LNCAP (cell line): ENCODE data around the gene NID2.

Experiments
- CTCF ChIP-seq: fragments of 450-650 bp; IDR thresholded peaks from 2 replicates; pipeline ENCODE4 v1.5.1; 2017; ENCODE audit warnings: mild to moderate bottlenecking

The NID2 gene

GRCh38 chr14:52106840-52107239 lies 38.0 kb upstream of the NID2 start:
- no peak for TF ChIP-seq CTCF

DNA sequence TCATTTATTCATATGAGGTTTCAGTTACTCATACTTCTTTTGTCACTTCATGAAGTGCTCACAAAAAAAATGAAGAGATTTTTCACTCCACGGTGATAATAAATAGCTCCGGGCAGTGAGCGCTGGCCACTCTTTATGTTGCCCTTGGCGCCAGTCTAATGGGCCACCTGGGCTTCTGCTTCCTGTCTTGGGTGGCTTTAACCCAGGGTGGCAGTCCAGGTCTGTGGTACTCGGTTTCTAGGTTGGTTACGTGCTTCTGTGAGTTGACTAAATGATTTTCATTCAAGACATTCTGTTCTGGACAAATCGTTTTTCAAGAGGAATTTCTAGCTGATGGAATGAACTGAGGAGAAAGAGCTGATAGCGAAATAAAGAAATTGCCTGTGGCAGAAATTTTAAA lies 34.6 kb upstream of the NID2 start:
- no peak for TF ChIP-seq CTCF

- no peak for TF ChIP-seq CTCF
Measured at GRCh38 chr14:52095794-52096193, 26.9 kb upstream of the NID2 start.

DNA sequence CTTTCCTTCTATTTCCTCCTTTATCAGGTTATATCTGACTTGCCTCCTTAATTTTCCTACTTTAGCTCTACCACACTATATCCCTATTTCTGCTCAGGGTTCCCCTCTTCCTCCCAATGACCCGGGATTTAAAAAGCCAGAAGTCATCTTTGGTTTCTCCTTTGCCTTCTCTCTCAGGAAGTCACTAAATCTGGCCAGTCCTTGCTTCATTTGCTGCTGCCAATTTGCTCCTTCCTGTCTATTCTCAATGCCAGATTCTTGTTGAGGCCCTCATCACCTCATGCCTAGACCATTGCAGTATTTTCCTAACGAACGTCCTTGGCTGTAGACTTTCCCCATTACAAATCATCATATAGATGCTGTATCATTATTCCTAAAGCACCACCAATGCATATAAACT lies 26.5 kb upstream of the NID2 start:
- TF ChIP-seq CTCF = no peak

DNA sequence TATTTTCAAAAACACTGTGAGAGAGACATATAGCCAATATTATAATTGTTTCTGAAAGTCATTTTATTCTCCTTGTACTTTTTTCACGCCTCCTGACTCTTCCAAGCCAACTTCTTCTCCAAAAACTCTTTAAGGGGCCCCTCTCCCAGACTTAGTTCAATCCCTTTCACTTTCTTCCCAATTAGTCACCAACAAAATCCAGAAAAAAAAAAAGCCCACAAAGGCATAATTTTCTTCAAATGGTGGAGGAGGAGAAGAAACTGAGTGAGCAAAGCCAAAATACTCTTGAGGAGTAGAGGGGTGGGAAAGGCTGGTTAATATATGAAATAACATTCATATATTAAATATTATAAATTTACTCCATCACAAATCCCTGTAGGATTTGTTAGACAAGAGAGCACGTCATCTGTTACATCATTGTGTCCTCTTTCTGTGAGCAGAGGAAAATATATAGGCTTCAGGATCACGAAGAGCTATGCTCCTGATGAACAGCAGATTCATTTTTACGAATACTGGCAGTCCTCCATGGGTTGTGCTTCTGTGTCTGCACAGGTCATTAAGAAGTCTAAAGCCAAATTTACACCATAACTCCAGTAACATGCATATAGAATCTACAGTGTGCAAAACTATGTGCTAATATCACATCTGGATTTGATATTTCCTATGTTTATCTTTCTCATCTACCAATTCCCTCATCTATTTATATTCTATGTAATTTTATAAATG lies 25.9 kb upstream of the NID2 start:
- no peak for TF ChIP-seq CTCF

DNA sequence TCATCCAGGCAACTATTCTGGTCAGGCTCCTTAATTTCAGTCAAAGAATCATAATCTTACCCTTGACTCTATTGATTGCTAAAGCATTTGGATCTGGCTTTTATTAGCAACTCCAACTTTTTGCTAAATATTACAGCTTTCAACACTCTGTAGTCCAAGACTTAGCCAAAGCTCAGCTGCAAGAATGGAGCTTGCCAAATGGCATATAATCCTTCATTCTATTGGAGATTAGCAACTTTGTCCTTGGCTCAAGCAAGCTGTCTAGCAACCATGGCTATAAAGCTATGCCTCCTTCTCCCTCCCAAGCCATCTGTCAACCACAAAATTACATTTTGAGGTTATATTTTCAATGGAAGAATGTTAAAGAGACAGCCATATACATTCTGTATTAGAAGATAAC lies 23.1 kb upstream of the NID2 start:
- TF ChIP-seq CTCF = no peak

- TF ChIP-seq CTCF = no peak
Measured at GRCh38 chr14:52090936-52091335, 22.1 kb upstream of the NID2 start.

DNA sequence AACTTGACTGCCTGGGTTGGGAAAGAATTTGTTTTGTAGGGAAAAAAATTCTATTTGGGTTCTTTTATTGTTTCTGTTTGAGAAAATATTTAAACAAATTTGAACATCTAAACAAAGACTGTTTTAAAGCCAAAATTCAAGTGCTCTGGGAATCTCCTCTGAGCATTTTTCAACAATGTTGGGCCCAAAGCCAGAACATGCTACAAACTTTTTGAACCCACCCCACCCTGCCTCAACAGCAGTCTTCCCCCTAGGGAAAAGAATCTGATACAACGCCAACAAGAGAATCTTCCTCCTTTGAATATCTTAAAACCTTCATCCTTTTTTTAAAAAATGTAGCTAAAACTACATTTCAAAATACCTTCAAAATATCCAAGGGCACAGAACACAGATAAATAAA lies 20.4 kb upstream of the NID2 start:
- TF ChIP-seq CTCF = no peak
